ENCODE measurements around the gene CXCR4.
"Not testable (repeated sequence)": the region's sequence is repeated elsewhere in the genome, so short reads cannot be mapped to it uniquely, and the experiment has no call there.

Gene CXCR4

DNA sequence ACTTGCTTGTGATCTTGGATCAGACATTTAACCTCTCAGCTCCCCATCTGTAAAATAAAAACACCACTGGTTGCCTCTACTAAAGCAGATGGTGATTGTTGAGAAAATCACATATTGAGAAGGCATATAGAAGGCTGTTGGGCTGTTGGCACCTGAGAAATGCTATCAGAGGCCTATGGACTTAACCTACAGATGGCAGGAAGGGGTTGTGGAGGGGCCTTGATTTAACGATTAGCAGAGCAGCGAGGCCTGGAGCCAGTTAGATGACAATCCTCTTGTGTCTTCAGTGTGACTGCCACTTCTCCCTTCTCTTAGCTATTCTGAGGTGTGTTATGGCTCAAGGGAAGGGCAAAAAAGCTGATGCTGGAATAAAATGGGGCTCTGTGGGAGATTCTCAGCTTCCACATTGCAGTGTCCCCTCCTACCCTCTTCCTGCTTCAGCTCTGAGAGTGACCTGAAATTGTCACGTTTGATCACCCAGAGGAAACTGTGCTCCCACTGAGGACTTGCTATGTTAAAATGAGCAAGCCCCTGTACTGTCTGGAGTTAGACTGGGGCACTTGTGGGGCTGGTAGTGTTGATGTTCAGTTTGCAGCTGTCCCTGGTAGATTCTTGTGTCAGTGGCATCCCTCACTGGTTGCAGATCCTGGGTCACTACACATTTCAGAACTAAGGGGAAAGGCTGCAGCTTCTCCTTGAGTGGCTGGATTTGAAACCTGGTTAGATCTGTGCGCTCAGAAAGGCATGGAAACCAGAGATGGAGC is 31.5 kb downstream of the CXCR4 start:
- no peak overlapping the region for H3K9ac ChIP-seq (ENCODE audit: low read length)
- no peaks in the 10 kb centered on the region for H3K9me3 ChIP-seq (ENCODE audit: control insufficient read depth, low read depth, low read length)
- H3K4me1 ChIP-seq (ENCODE audit: control insufficient read depth, low read depth, low read length), result no peaks in the 10 kb centered on the region
- H3K36me3 ChIP-seq (ENCODE audit: control insufficient read depth, low read depth, low read length), result no peaks in the 10 kb centered on the region
- no peaks in the 10 kb centered on the region for H3K27me3 ChIP-seq (ENCODE audit: control insufficient read depth, insufficient read depth, low read length)
- no peak overlapping the region for H3K4me3 ChIP-seq (ENCODE audit: low read length)
- H3K27ac ChIP-seq (ENCODE audit: low read length), result no peak overlapping the region

DNA sequence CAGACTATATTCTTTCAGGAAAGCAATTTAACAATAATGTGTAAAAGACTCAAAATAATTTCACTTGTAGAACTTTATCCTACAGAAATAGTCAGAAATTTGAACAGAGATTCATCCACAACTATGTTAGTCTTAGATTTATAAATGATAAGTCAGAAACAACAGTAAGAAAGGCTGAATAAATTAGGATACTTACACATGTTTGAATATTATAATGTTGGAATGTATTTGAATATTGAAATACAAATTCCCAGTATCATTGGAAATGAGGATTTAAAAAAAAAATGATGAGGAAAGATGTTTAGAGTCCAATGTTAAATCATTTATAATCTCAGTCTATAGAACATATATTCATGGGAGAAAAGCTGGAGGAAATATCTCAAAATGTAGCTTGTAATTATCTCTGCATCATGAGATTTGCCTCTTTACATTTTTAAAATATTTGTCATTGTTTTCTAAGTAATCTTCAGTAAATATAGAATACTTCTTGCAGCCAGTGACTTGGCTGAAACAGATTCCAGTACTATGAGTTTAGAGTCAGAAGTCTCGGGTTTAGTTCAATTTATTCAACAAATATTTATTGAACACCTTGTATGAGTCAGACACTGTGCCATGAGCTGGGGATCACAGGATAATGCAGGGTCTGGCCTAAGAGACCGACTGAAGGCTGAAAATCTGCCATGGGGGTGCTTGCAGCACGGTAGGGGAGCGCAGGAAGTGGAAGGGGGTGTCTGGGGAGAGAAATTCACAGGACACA is 32.3 kb downstream of the CXCR4 start:
- Histone ChIP-seq H3K27ac (ENCODE audit: low read length) (no peak overlapping the region), H3K9me3 (ENCODE audit: control insufficient read depth, low read depth, low read length) (no peaks in the 10 kb centered on the region), H3K36me3 (ENCODE audit: control insufficient read depth, low read depth, low read length) (no peaks in the 10 kb centered on the region), H3K9ac (ENCODE audit: low read length) (no peak overlapping the region), H3K4me3 (ENCODE audit: low read length) (no peak overlapping the region), H3K27me3 (ENCODE audit: control insufficient read depth, insufficient read depth, low read length) (no peaks in the 10 kb centered on the region), H3K4me1 (ENCODE audit: control insufficient read depth, low read depth, low read length) (no peaks in the 10 kb centered on the region)

DNA sequence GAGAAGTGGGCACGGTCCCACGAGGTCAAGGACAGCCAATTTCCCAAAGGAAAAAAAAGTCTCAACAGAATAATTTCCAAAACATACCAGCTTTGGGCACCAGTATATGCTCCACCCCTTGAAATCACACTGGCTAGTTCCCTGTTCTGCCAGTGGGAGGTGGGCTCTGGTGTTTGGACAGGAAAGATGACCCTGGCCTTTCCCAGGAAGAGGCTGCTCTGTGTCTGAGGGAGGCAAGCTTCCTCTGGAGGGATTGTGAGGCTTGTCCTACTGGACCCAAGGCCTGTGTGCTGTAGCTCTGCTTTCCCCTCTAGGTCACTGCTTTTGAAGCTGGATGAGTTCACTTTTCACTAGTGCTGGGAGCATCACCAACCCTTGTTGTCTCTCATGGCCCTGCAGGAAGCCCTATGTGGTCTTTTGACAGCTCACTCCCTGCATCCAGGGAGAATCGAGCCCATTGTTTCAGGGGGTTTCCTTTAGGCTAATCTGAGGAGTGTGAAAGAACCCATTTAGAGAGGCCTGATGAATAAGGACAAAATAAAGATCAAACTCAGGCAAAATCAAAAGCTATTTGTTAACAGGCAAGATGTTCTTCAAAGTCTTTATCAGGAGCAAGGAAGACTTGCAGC is 36.3 kb downstream of the CXCR4 start:
- Histone ChIP-seq H3K4me1 (ENCODE audit: control insufficient read depth, low read depth, low read length) (no peaks in the 10 kb centered on the region), H3K4me3 (ENCODE audit: low read length) (no peak overlapping the region), H3K9ac (ENCODE audit: low read length) (no peak overlapping the region)

GRCh38 chr2:136080114-136080513 is 37.8 kb downstream of the CXCR4 start:
- H3K27ac ChIP-seq (ENCODE audit: low read length), result no peak overlapping the region
- H3K27me3 ChIP-seq (ENCODE audit: control insufficient read depth, insufficient read depth, low read length), result no peaks in the 10 kb centered on the region
- H3K4me1 ChIP-seq (ENCODE audit: control insufficient read depth, low read depth, low read length), result no peaks in the 10 kb centered on the region
- no peaks in the 10 kb centered on the region for H3K9me3 ChIP-seq (ENCODE audit: control insufficient read depth, low read depth, low read length)
- H3K36me3 ChIP-seq (ENCODE audit: control insufficient read depth, low read depth, low read length), result no peaks in the 10 kb centered on the region
- no peak overlapping the region for H3K9ac ChIP-seq (ENCODE audit: low read length)
- no peak overlapping the region for H3K4me3 ChIP-seq (ENCODE audit: low read length)

More for the DNA sequence above, 36.3 kb downstream of the CXCR4 start:
- no peak overlapping the region for H3K27ac ChIP-seq (ENCODE audit: low read length)
- H3K9me3 ChIP-seq (ENCODE audit: control insufficient read depth, low read depth, low read length), result no peaks in the 10 kb centered on the region
- H3K36me3 ChIP-seq (ENCODE audit: control insufficient read depth, low read depth, low read length), result no peaks in the 10 kb centered on the region
- no peaks in the 10 kb centered on the region for H3K27me3 ChIP-seq (ENCODE audit: control insufficient read depth, insufficient read depth, low read length)

- no peak overlapping the region for H3K27ac ChIP-seq (ENCODE audit: low read length)
- H3K27me3 ChIP-seq (ENCODE audit: control insufficient read depth, insufficient read depth, low read length), result no peaks in the 10 kb centered on the region
- H3K9me3 ChIP-seq (ENCODE audit: control insufficient read depth, low read depth, low read length), result no peaks in the 10 kb centered on the region
- no peak overlapping the region for H3K4me3 ChIP-seq (ENCODE audit: low read length)
- H3K36me3 ChIP-seq (ENCODE audit: control insufficient read depth, low read depth, low read length), result no peaks in the 10 kb centered on the region
- no peak overlapping the region for H3K9ac ChIP-seq (ENCODE audit: low read length)
- H3K4me1 ChIP-seq (ENCODE audit: control insufficient read depth, low read depth, low read length), result no peaks in the 10 kb centered on the region
These were observed 40.8 kb downstream of the CXCR4 start for GRCh38 chr2:136077107-136077506.

- no peaks in the 10 kb centered on the region for H3K36me3 ChIP-seq (ENCODE audit: control insufficient read depth, low read depth, low read length)
- no peak overlapping the region for H3K4me3 ChIP-seq (ENCODE audit: low read length)
- H3K27ac ChIP-seq (ENCODE audit: low read length), result no peak overlapping the region
- no peaks in the 10 kb centered on the region for H3K9me3 ChIP-seq (ENCODE audit: control insufficient read depth, low read depth, low read length)
- no peaks in the 10 kb centered on the region for H3K4me1 ChIP-seq (ENCODE audit: control insufficient read depth, low read depth, low read length)
- H3K27me3 ChIP-seq (ENCODE audit: control insufficient read depth, insufficient read depth, low read length), result no peaks in the 10 kb centered on the region
- no peak overlapping the region for H3K9ac ChIP-seq (ENCODE audit: low read length)
These were observed 42.5 kb downstream of the CXCR4 start for GRCh38 chr2:136075476-136075875.

- Histone ChIP-seq H3K9me3 (ENCODE audit: control insufficient read depth, low read depth, low read length) (no peaks in the 10 kb centered on the region), H3K9ac (ENCODE audit: low read length) (no peak overlapping the region), H3K36me3 (ENCODE audit: control insufficient read depth, low read depth, low read length) (no peaks in the 10 kb centered on the region), H3K27me3 (ENCODE audit: control insufficient read depth, insufficient read depth, low read length) (no peaks in the 10 kb centered on the region), H3K4me3 (ENCODE audit: low read length) (no peak overlapping the region), H3K4me1 (ENCODE audit: control insufficient read depth, low read depth, low read length) (no peaks in the 10 kb centered on the region), H3K27ac (ENCODE audit: low read length) (no peak overlapping the region)
These were observed 45.3 kb downstream of the CXCR4 start for GRCh38 chr2:136072621-136073020.

DNA sequence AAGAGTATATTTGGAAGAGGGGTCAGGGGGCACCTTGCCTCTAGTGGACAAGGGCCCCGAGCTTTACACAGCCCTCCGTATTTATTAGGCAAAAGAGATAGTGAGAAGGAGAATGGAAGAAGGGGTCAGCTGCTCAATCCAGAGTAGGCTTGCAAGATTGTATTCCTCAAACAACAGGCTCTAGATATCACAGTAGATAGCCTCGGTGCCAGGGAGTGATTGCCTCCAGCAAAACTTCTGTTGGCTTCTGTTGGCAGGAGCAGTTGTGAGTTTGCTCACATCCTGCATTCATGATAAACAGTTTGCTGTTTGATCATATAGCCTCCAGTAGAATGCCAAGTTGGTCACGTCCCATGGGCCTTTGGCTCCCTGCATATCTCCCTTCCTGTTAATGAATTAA is 46.1 kb downstream of the CXCR4 start:
- H3K4me3 ChIP-seq (ENCODE audit: low read length); H3K27ac ChIP-seq (ENCODE audit: low read length); H3K9me3 ChIP-seq (ENCODE audit: control insufficient read depth, low read depth, low read length); H3K4me1 ChIP-seq (ENCODE audit: control insufficient read depth, low read depth, low read length); H3K9ac ChIP-seq (ENCODE audit: low read length); H3K27me3 ChIP-seq (ENCODE audit: control insufficient read depth, insufficient read depth, low read length); H3K36me3 ChIP-seq (ENCODE audit: control insufficient read depth, low read depth, low read length): not testable (repeated sequence)

- Histone ChIP-seq H3K9me3 (ENCODE audit: control insufficient read depth, low read depth, low read length) (no peaks in the 10 kb centered on the region), H3K4me3 (ENCODE audit: low read length) (no peak overlapping the region), H3K27me3 (ENCODE audit: control insufficient read depth, insufficient read depth, low read length) (no peaks in the 10 kb centered on the region), H3K27ac (ENCODE audit: low read length) (no peak overlapping the region), H3K36me3 (ENCODE audit: control insufficient read depth, low read depth, low read length) (no peaks in the 10 kb centered on the region), H3K9ac (ENCODE audit: low read length) (no peak overlapping the region), H3K4me1 (ENCODE audit: control insufficient read depth, low read depth, low read length) (no peaks in the 10 kb centered on the region)
These were observed 47.0 kb downstream of the CXCR4 start for GRCh38 chr2:136070913-136071312.

- Histone ChIP-seq H3K27ac (ENCODE audit: low read length) (no peak overlapping the region), H3K4me1 (ENCODE audit: control insufficient read depth, low read depth, low read length) (no peaks in the 10 kb centered on the region), H3K9ac (ENCODE audit: low read length) (no peak overlapping the region), H3K27me3 (ENCODE audit: control insufficient read depth, insufficient read depth, low read length) (no peaks in the 10 kb centered on the region), H3K4me3 (ENCODE audit: low read length) (no peak overlapping the region), H3K9me3 (ENCODE audit: control insufficient read depth, low read depth, low read length) (no peaks in the 10 kb centered on the region), H3K36me3 (ENCODE audit: control insufficient read depth, low read depth, low read length) (no peaks in the 10 kb centered on the region)
These were observed 48.2 kb downstream of the CXCR4 start for GRCh38 chr2:136069773-136070172.

- Histone ChIP-seq H3K27ac (ENCODE audit: low read length) (no peak overlapping the region), H3K4me1 (ENCODE audit: control insufficient read depth, low read depth, low read length) (no peaks in the 10 kb centered on the region), H3K36me3 (ENCODE audit: control insufficient read depth, low read depth, low read length) (no peaks in the 10 kb centered on the region), H3K9me3 (ENCODE audit: control insufficient read depth, low read depth, low read length) (no peaks in the 10 kb centered on the region), H3K9ac (ENCODE audit: low read length) (no peak overlapping the region), H3K4me3 (ENCODE audit: low read length) (no peak overlapping the region), H3K27me3 (ENCODE audit: control insufficient read depth, insufficient read depth, low read length) (no peaks in the 10 kb centered on the region)
These were observed 49.2 kb downstream of the CXCR4 start for GRCh38 chr2:136068581-136069227.

Data from iPS-18a (cell line).